ENCODE data around the gene ARHGAP22.
"Not testable (repeated sequence)": the region's sequence is repeated elsewhere in the genome, so short reads cannot be mapped to it uniquely, and the experiment has no call there.

Gene ARHGAP22

GRCh38 chr10:48649349-48649944 lies 44.6 kb upstream of the ARHGAP22 start:
- H2AFZ ChIP-seq (ENCODE audit: low read length): no peak overlapping the region
- H3K4me1 ChIP-seq (ENCODE audit: low read length): peaks cover 18% of the 10 kb centered on the region
- TF ChIP-seq EZH2 (optimal IDR thresholded peaks at IDR 0.05; ENCODE audit: low read depth, low read length) (no peak), EZH2phosphoT487 (IDR thresholded peaks at IDR 0.05; ENCODE audit: low read length) (no peak), CTCF (IDR thresholded peaks at IDR 0.05; ENCODE audit: low read length) (no peak)
- no peaks in the 10 kb centered on the region for H3K27me3 ChIP-seq (replicated peaks; ENCODE audit: insufficient read depth, low read length)
- H3K9me3 ChIP-seq (replicated peaks; ENCODE audit: insufficient read depth, low read length): no peaks in the 10 kb centered on the region
- H3K9ac ChIP-seq (ENCODE audit: low read length): no peak overlapping the region
- H3K27ac ChIP-seq (ENCODE audit: low read length): no peak overlapping the region
- no peaks in the 10 kb centered on the region for H3K36me3 ChIP-seq (replicated peaks; ENCODE audit: insufficient read depth, low read length)
- H3K9me2 ChIP-seq (replicated peaks; ENCODE audit: insufficient read depth, low read length): no peaks in the 10 kb centered on the region
- no peak for DNase-seq
- no peaks in the 10 kb centered on the region for H4K20me1 ChIP-seq (ENCODE audit: insufficient read depth, low read length)
- H3K79me2 ChIP-seq (ENCODE audit: low read length): no peaks in the 10 kb centered on the region
- H3K4me2 ChIP-seq (ENCODE audit: low read depth, low read length): no peak overlapping the region
- H3F3A ChIP-seq (ENCODE audit: insufficient read depth, low read length): peaks cover 5% of the 10 kb centered on the region; the same call in 1 of the 2 replicates
- H3K4me3 ChIP-seq (ENCODE audit: low read length): no peak overlapping the region

- no peaks in the 10 kb centered on the region for H3K36me3 ChIP-seq (replicated peaks; ENCODE audit: insufficient read depth, low read length)
- peaks cover 18% of the 10 kb centered on the region for H3K4me1 ChIP-seq (ENCODE audit: low read length)
- H3K9me2 ChIP-seq (replicated peaks; ENCODE audit: insufficient read depth, low read length): no peaks in the 10 kb centered on the region
- no peak overlapping the region for H3K27ac ChIP-seq (ENCODE audit: low read length)
- H2AFZ ChIP-seq (ENCODE audit: low read length): no peak overlapping the region
- H3K9me3 ChIP-seq (replicated peaks; ENCODE audit: insufficient read depth, low read length): no peaks in the 10 kb centered on the region
- no peak for DNase-seq
- H3K27me3 ChIP-seq (replicated peaks; ENCODE audit: insufficient read depth, low read length): no peaks in the 10 kb centered on the region
- no peak overlapping the region for H3K9ac ChIP-seq (ENCODE audit: low read length)
- H3K79me2 ChIP-seq (ENCODE audit: low read length): no peaks in the 10 kb centered on the region
- no peak for TF ChIP-seq EZH2 (optimal IDR thresholded peaks at IDR 0.05; ENCODE audit: low read depth, low read length)
- TF ChIP-seq EZH2phosphoT487 (IDR thresholded peaks at IDR 0.05; ENCODE audit: low read length): no peak
- no peak for TF ChIP-seq CTCF (IDR thresholded peaks at IDR 0.05; ENCODE audit: low read length)
- H3K4me2 ChIP-seq (ENCODE audit: low read depth, low read length): no peak overlapping the region
- H3K4me3 ChIP-seq (ENCODE audit: low read length): no peak overlapping the region
- H4K20me1 ChIP-seq (ENCODE audit: insufficient read depth, low read length): no peaks in the 10 kb centered on the region
- peaks cover 5% of the 10 kb centered on the region; the same call in 1 of the 2 replicates for H3F3A ChIP-seq (ENCODE audit: insufficient read depth, low read length)
Measured at GRCh38 chr10:48648172-48648942, 43.5 kb upstream of the ARHGAP22 start.

- not testable (repeated sequence) for DNase-seq; H3K79me2 ChIP-seq (ENCODE audit: low read length); H3K9me3 ChIP-seq (replicated peaks; ENCODE audit: insufficient read depth, low read length); H3K27me3 ChIP-seq (replicated peaks; ENCODE audit: insufficient read depth, low read length); H3K9me2 ChIP-seq (replicated peaks; ENCODE audit: insufficient read depth, low read length); H3K4me3 ChIP-seq (ENCODE audit: low read length); H3F3A ChIP-seq (ENCODE audit: insufficient read depth, low read length); H3K4me2 ChIP-seq (ENCODE audit: low read depth, low read length); H2AFZ ChIP-seq (ENCODE audit: low read length); H4K20me1 ChIP-seq (ENCODE audit: insufficient read depth, low read length); H3K36me3 ChIP-seq (replicated peaks; ENCODE audit: insufficient read depth, low read length); H3K9ac ChIP-seq (ENCODE audit: low read length); H3K27ac ChIP-seq (ENCODE audit: low read length)
- H3K4me1 ChIP-seq (ENCODE audit: low read length): peaks cover 14% of the 10 kb centered on the region
Measured at GRCh38 chr10:48647073-48647472, 42.2 kb upstream of the ARHGAP22 start.

DNA sequence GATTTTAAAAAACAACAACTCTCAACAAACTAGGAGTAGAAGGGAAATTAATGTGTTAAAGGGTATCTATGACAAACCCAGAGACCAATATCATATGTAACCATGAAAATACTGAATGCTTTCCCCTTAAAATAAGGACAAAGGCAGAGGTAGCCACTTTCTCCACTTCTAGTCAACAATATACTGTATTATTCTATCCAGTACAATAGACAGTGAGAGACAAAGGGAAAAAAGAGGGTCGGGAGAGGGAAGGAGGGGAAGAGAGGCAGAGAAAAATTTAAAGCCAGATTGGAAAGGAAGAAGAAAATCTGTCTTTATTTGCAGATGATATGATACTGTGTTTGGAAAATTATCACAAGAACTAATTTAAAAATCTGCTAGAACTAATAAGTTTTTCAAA lies 40.7 kb upstream of the ARHGAP22 start:
- Histone ChIP-seq H3K4me2 (ENCODE audit: low read depth, low read length) (no peak overlapping the region), H3K79me2 (ENCODE audit: low read length) (no peaks in the 10 kb centered on the region), H3K4me3 (ENCODE audit: low read length) (no peak overlapping the region), H2AFZ (ENCODE audit: low read length) (no peak overlapping the region), H3K27ac (ENCODE audit: low read length) (no peak overlapping the region), H3K9me3 (replicated peaks; ENCODE audit: insufficient read depth, low read length) (no peaks in the 10 kb centered on the region), H4K20me1 (ENCODE audit: insufficient read depth, low read length) (no peaks in the 10 kb centered on the region), H3F3A (ENCODE audit: insufficient read depth, low read length) (no peaks in the 10 kb centered on the region), H3K36me3 (replicated peaks; ENCODE audit: insufficient read depth, low read length) (no peaks in the 10 kb centered on the region), H3K4me1 (ENCODE audit: low read length) (no peaks in the 10 kb centered on the region), H3K27me3 (replicated peaks; ENCODE audit: insufficient read depth, low read length) (no peaks in the 10 kb centered on the region), H3K9me2 (replicated peaks; ENCODE audit: insufficient read depth, low read length) (no peaks in the 10 kb centered on the region), H3K9ac (ENCODE audit: low read length) (no peak overlapping the region)
- TF ChIP-seq CTCF (IDR thresholded peaks at IDR 0.05; ENCODE audit: low read length): no peak
- TF ChIP-seq EZH2phosphoT487 (IDR thresholded peaks at IDR 0.05; ENCODE audit: low read length): no peak
- TF ChIP-seq EZH2 (optimal IDR thresholded peaks at IDR 0.05; ENCODE audit: low read depth, low read length): no peak
- DNase-seq: no peak

DNA sequence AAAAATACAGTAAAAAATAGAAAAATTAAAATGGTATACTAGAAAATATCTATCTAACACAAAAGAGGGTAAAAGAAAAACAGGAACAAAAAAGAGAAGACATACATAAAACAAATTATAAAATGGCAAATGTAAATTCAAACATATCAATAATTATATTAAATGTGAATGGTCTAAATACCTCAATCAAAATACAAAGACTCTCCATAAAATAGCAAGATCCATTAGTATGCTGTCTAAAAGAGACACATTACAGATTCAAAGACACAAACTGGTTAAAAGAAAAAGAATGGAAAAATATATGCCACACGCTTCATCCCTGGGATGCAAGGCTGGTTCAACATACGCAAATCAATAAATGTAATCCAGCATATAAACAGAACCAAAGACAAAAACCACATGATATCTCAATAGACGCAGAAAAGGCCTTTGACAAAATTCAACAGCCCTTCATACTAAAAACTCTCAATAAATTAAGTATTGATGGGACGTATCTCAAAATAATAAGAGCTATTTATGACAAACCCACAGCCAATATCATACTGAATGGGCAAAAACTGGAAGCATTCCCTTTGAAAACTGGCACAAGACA lies 36.3 kb upstream of the ARHGAP22 start:
- not testable (repeated sequence) for H3F3A ChIP-seq (ENCODE audit: insufficient read depth, low read length); H3K4me2 ChIP-seq (ENCODE audit: low read depth, low read length); H3K9me2 ChIP-seq (replicated peaks; ENCODE audit: insufficient read depth, low read length); H3K9me3 ChIP-seq (replicated peaks; ENCODE audit: insufficient read depth, low read length); H2AFZ ChIP-seq (ENCODE audit: low read length); H3K9ac ChIP-seq (ENCODE audit: low read length); H3K27ac ChIP-seq (ENCODE audit: low read length); H3K27me3 ChIP-seq (replicated peaks; ENCODE audit: insufficient read depth, low read length); H3K4me3 ChIP-seq (ENCODE audit: low read length); H4K20me1 ChIP-seq (ENCODE audit: insufficient read depth, low read length); H3K36me3 ChIP-seq (replicated peaks; ENCODE audit: insufficient read depth, low read length); DNase-seq; H3K79me2 ChIP-seq (ENCODE audit: low read length)
- peaks cover 25% of the 10 kb centered on the region for H3K4me1 ChIP-seq (ENCODE audit: low read length)

Measured in MM.1S (cell line).